Caco-2 (cell line): ENCODE results near the gene TTC24. TPM values are rescaled to one million over a fixed set of nuclear protein-coding genes. Genes with fewer than 3 reads are reported as not detected.
A peak's percentile ranks its signal among the peaks of the same experiment; 100 is the strongest.

Experiments
- BruUV-seq: library from RNA; stranded (reverse); fragments of 400-500 nt; replicated peaks from 2 replicates; lab custom pipeline; 2021; lab: Mats Ljungman, UMichigan
- CTCF ChIA-PET: fragments of 300-600 bp; sonication (Branson Sonifier 250); formaldehyde crosslinking; loops from one replicate; lab custom pipeline; 2022; ENCODE audit warnings: antibody characterized with exemption; lab: Charles Lee
- POLR2A ChIA-PET: fragments of 300-600 bp; sonication (Branson Sonifier 250); formaldehyde crosslinking; loops from one replicate; lab custom pipeline; 2022; ENCODE audit warnings: antibody characterized with exemption; lab: Charles Lee
- DNase-seq, 2 experiments: peaks; one replicate each; pipeline versions ENCODE4 v3.0.0 to v3.0.0-alpha.2; 2020 to 2022
- H3K27me3 ChIP-seq: replicated peaks from 2 replicates; pipeline ENCODE4 v1.6.0; 2011; ENCODE audit warnings: low read length; ENCODE audit not compliant: control insufficient read depth, insufficient read depth
- H3K36me3 ChIP-seq: 2 replicates; pipeline ENCODE4 v1.5.1; 2011; ENCODE audit warnings: low read length; ENCODE audit not compliant: control insufficient read depth, insufficient read depth
- H3K4me1 ChIP-seq: fragments of 250-450 bp; sonication (Bioruptor Pico); 2 replicates; pipeline ENCODE4 v1.5.1; 2020; ENCODE audit warnings: mild to moderate bottlenecking
- H3K4me3 ChIP-seq: 2 replicates; pipeline ENCODE4 v1.5.1; 2011; ENCODE audit warnings: low read depth, mild to moderate bottlenecking, control low read depth, low read length
- H3K9me3 ChIP-seq: fragments of 250-450 bp; sonication (Bioruptor Pico); 2 replicates; pipeline ENCODE4 v1.5.1; 2020; ENCODE audit warnings: mild to moderate bottlenecking, moderate library complexity
- H3K27ac Mint-ChIP-seq: one replicate; pipeline ENCODE4 v1.8.0; 2022; ENCODE audit warnings: mixed read lengths; ENCODE audit not compliant: unreplicated experiment
- H3K27me3 Mint-ChIP-seq: one replicate; pipeline ENCODE4 v1.8.0; 2022; ENCODE audit warnings: mixed read lengths; ENCODE audit not compliant: insufficient read depth, unreplicated experiment
- H3K36me3 Mint-ChIP-seq: one replicate; pipeline ENCODE4 v1.8.0; 2022; ENCODE audit warnings: mild to moderate bottlenecking, mixed read lengths; ENCODE audit not compliant: insufficient read depth, unreplicated experiment
- H3K4me1 Mint-ChIP-seq: one replicate; pipeline ENCODE4 v1.8.0; 2022; ENCODE audit warnings: low read depth, mixed read lengths; ENCODE audit not compliant: unreplicated experiment
- H3K4me3 Mint-ChIP-seq: one replicate; pipeline ENCODE4 v1.8.0; 2022; ENCODE audit warnings: mild to moderate bottlenecking, moderate library complexity, mixed read lengths; ENCODE audit not compliant: unreplicated experiment
- H3K9me3 Mint-ChIP-seq: one replicate; pipeline ENCODE4 v1.8.0; 2022; ENCODE audit warnings: mixed read lengths; ENCODE audit not compliant: unreplicated experiment
- CTCF ChIP-seq, 2 experiments: fragments of 200-600 bp in 1 of 2; IDR thresholded peaks; 1 replicate in 1 of 2; 2 replicates in 1 of 2; pipeline versions ENCODE4 v1.5.1 to v1.8.0; 2011 to 2022; ENCODE audit warnings: antibody characterized with exemption in 1 of 2, control low read depth in 1 of 2, inconsistent platforms in 1 of 2, low read depth in 1 of 2, low read length in 1 of 2, mild to moderate bottlenecking in 1 of 2, moderate library complexity in 1 of 2; ENCODE audit not compliant: insufficient read depth in 1 of 2, severe bottlenecking in 1 of 2, unreplicated experiment in 1 of 2
- intact Hi-C: fragments of 100-400 bp; cut with micrococcal nuclease; formaldehyde crosslinking; loops from one replicate; pipeline ENCODE4 v1.10.0; 2022; ENCODE audit not compliant: unreplicated experiment
- total RNA-seq: library from RNA; stranded (reverse); gene quantifications from 2 replicates; pipeline ENCODE4 v1.2.3, GENCODE V29; 2022

The TTC24 gene
- total RNA-seq, 1 experiment from 2014 or later: not detected

GRCh38 chr1:156592910-156593660 is 13.6 kb downstream of the TTC24 start:
- Histone ChIP-seq H3K4me3 (no peak overlapping the region), H3K36me3 (peaks cover 4% of the 10 kb centered on the region; the same call in 1 of the 2 replicates), H3K4me1 (peaks cover 8% of the 10 kb centered on the region; the same call in 1 of the 2 replicates), H3K9me3 (no peaks in the 10 kb centered on the region), H3K27me3 (no peaks in the 10 kb centered on the region)
- peak overlapping the region; percentile 40 for H3K27ac Mint-ChIP-seq
- intact Hi-C loops: no loop called here
- peaks cover 30% of the 10 kb centered on the region for H3K36me3 Mint-ChIP-seq
- DNase-seq: no peak
- peaks cover 16% of the 10 kb centered on the region for H3K4me1 Mint-ChIP-seq
- peak overlapping the region; percentile 65 for H3K4me3 Mint-ChIP-seq
- H3K9me3 Mint-ChIP-seq: no peaks in the 10 kb centered on the region
- CTCF ChIA-PET: interaction anchor here (0.6 kb wide), 1 partner anchor 35 kb away, joined by 3 read pairs; no protein-coding TSS in a partner anchor
- no TSS peak for BruUV-seq
- no peaks in the 10 kb centered on the region for H3K27me3 Mint-ChIP-seq
- TF ChIP-seq CTCF (IDR thresholded peaks at IDR 0.05; ENCODE audit: insufficient read depth in 1 of 2, low read depth in 1 of 2, low read length in 1 of 2, severe bottlenecking in 1 of 2, unreplicated experiment in 1 of 2): no peak
- POLR2A ChIA-PET: interaction anchor here (1.2 kb wide), 1 partner anchor 90 kb away, joined by 3 read pairs; no protein-coding TSS in a partner anchor

GRCh38 chr1:156593661-156593989 is 14.1 kb downstream of the TTC24 start:
- Histone ChIP-seq H3K4me1 (peaks cover 8% of the 10 kb centered on the region; the same call in 1 of the 2 replicates), H3K27me3 (no peaks in the 10 kb centered on the region), H3K4me3 (no peak overlapping the region), H3K36me3 (peaks cover 4% of the 10 kb centered on the region; the same call in 1 of the 2 replicates), H3K9me3 (no peaks in the 10 kb centered on the region)
- intact Hi-C loops: no loop called here
- CTCF ChIA-PET: interaction anchor here (0.6 kb wide), 1 partner anchor 34 kb away, joined by 3 read pairs; no protein-coding TSS in a partner anchor
- POLR2A ChIA-PET: no interaction called here
- no peak for TF ChIP-seq CTCF (IDR thresholded peaks at IDR 0.05; ENCODE audit: insufficient read depth in 1 of 2, low read depth in 1 of 2, low read length in 1 of 2, severe bottlenecking in 1 of 2, unreplicated experiment in 1 of 2)
- Mint-ChIP-seq H3K36me3 (peaks cover 34% of the 10 kb centered on the region), H3K9me3 (no peaks in the 10 kb centered on the region), H3K27me3 (no peaks in the 10 kb centered on the region), H3K4me3 (no peak overlapping the region), H3K27ac (no peak overlapping the region), H3K4me1 (peaks cover 16% of the 10 kb centered on the region)
- DNase-seq: no peak
- no TSS peak for BruUV-seq

GRCh38 chr1:156594190-156594589 is 14.7 kb downstream of the TTC24 start:
- Mint-ChIP-seq H3K27me3 (no peaks in the 10 kb centered on the region), H3K9me3 (no peaks in the 10 kb centered on the region), H3K36me3 (peaks cover 38% of the 10 kb centered on the region), H3K4me3 (no peak overlapping the region), H3K27ac (no peak overlapping the region), H3K4me1 (peaks cover 16% of the 10 kb centered on the region)
- Histone ChIP-seq H3K27me3 (no peaks in the 10 kb centered on the region), H3K4me1 (peaks cover 8% of the 10 kb centered on the region; the same call in 1 of the 2 replicates), H3K36me3 (peaks cover 4% of the 10 kb centered on the region; the same call in 1 of the 2 replicates), H3K4me3 (no peak overlapping the region), H3K9me3 (no peaks in the 10 kb centered on the region)
- CTCF ChIA-PET: interaction anchor here (0.5 to 0.6 kb wide), 2 partner anchors 33 to 256 kb away, joined by 3 read pairs; partner anchors contain the start of gene CCT3
- DNase-seq: no peak
- no TSS peak for BruUV-seq
- intact Hi-C loops: no loop called here
- POLR2A ChIA-PET: no interaction called here
- no peak for TF ChIP-seq CTCF (IDR thresholded peaks at IDR 0.05; ENCODE audit: insufficient read depth in 1 of 2, low read depth in 1 of 2, low read length in 1 of 2, severe bottlenecking in 1 of 2, unreplicated experiment in 1 of 2)
